Measurements from ENCODE around the gene DIDO1. TPM values are rescaled to one million over a fixed set of nuclear protein-coding genes. Genes with fewer than 3 reads are reported as not detected.

The DIDO1 gene
- total and polyA plus RNA-seq, 2 of the 13 experiments (the other 11 are each of a cell fraction or from before 2014, with no cell fraction given) = 75.0 to 75.1 TPM

DNA sequence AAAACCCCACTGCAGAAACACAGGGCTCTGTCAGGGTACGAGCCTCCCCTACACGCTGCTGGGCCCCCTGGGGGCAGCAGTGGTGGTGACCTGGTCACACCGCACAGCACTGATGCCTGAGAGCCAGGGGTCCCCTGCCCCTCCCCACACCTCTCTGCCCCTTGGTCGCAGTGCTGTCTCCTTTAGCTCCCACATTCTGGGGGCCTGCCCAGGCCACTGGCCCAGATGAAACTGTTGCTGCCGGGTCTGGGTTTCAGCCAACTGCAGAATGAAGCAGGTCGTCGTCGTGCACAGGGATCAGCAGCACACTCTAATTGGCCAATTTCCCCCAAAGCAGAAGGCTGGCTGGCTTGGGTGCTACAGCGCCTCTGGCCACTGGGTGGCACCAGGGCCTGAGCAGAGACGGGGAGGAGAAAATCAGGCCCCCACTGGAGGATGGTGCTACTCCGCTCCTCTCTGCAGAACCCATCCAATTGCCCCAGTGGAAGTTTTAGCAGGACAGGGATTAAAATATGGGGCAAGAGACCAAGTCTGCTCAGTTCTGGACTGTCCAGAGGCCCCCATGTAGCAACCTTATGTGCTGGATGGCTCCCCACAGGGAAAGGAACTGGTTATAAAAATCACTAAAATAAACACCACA, 26.1 kb downstream of the DIDO1 start (continued):
- TF ChIP-seq, protein P1, sequence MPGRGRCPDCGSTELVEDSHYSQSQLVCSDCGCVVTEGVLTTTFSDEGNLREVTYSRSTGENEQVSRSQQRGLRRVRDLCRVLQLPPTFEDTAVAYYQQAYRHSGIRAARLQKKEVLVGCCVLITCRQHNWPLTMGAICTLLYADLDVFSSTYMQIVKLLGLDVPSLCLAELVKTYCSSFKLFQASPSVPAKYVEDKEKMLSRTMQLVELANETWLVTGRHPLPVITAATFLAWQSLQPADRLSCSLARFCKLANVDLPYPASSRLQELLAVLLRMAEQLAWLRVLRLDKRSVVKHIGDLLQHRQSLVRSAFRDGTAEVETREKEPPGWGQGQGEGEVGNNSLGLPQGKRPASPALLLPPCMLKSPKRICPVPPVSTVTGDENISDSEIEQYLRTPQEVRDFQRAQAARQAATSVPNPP (CRISPR knock-in tag; IDR thresholded peaks at IDR 0.05) = no peak
- TF ChIP-seq BCL6 (CRISPR knock-in tag; IDR thresholded peaks at IDR 0.05) (peak; percentile 15; the same call in 1 of the 2 replicates), ZNF383 (CRISPR knock-in tag; IDR thresholded peaks at IDR 0.05; ENCODE audit: borderline replicate concordance) (no peak), ZSCAN20 (CRISPR knock-in tag; IDR thresholded peaks at IDR 0.05; ENCODE audit: borderline replicate concordance) (peak; percentile 95), SPEN (CRISPR knock-in tag; IDR thresholded peaks at IDR 0.05; ENCODE audit: low read depth) (peak; percentile 55; the same call in 1 of the 2 replicates), ZNF570 (CRISPR knock-in tag; IDR thresholded peaks at IDR 0.05; ENCODE audit: borderline replicate concordance) (no peak), RFXANK (CRISPR knock-in tag; IDR thresholded peaks at IDR 0.05) (no peak), MAF1 (CRISPR knock-in tag; IDR thresholded peaks at IDR 0.05; ENCODE audit: borderline replicate concordance) (peak; percentile 41; the same call in 1 of the 2 replicates), ATAD3A (CRISPR knock-in tag; IDR thresholded peaks at IDR 0.05) (no peak), RBM22 (optimal IDR thresholded peaks at IDR 0.05; ENCODE audit: low read length) (peak; percentile 100), MYNN (CRISPR knock-in tag; IDR thresholded peaks at IDR 0.05; ENCODE audit: low read depth) (no peak), ZBTB1 (CRISPR knock-in tag; IDR thresholded peaks at IDR 0.05; ENCODE audit: borderline replicate concordance) (no peak), ZFP36L2 (CRISPR knock-in tag; IDR thresholded peaks at IDR 0.05) (peak; percentile 87; the same call in 1 of the 2 replicates), NFYB (CRISPR knock-in tag; IDR thresholded peaks at IDR 0.05) (peak; percentile 68), RNF2 (conservative IDR thresholded peaks at IDR 0.05; ENCODE audit: low read depth) (no peak), DMAP1 (CRISPR knock-in tag; IDR thresholded peaks at IDR 0.05) (peak; percentile 21; the same call in 1 of the 2 replicates), ZNF678 (CRISPR knock-in tag; IDR thresholded peaks at IDR 0.05) (0 out of 2 replicates have a peak, but pooled peaks have one; percentile 63), TBP (CRISPR knock-in tag; IDR thresholded peaks at IDR 0.05) (0 out of 2 replicates have a peak, but pooled peaks have one; percentile 39)
- TF ChIP-seq, protein P2, sequence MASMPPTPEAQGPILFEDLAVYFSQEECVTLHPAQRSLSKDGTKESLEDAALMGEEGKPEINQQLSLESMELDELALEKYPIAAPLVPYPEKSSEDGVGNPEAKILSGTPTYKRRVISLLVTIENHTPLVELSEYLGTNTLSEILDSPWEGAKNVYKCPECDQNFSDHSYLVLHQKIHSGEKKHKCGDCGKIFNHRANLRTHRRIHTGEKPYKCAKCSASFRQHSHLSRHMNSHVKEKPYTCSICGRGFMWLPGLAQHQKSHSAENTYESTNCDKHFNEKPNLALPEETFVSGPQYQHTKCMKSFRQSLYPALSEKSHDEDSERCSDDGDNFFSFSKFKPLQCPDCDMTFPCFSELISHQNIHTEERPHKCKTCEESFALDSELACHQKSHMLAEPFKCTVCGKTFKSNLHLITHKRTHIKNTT (CRISPR knock-in tag; IDR thresholded peaks at IDR 0.05) = 0 out of 2 replicates have a peak, but pooled peaks have one; percentile 55
- TF ChIP-seq, protein P3, sequence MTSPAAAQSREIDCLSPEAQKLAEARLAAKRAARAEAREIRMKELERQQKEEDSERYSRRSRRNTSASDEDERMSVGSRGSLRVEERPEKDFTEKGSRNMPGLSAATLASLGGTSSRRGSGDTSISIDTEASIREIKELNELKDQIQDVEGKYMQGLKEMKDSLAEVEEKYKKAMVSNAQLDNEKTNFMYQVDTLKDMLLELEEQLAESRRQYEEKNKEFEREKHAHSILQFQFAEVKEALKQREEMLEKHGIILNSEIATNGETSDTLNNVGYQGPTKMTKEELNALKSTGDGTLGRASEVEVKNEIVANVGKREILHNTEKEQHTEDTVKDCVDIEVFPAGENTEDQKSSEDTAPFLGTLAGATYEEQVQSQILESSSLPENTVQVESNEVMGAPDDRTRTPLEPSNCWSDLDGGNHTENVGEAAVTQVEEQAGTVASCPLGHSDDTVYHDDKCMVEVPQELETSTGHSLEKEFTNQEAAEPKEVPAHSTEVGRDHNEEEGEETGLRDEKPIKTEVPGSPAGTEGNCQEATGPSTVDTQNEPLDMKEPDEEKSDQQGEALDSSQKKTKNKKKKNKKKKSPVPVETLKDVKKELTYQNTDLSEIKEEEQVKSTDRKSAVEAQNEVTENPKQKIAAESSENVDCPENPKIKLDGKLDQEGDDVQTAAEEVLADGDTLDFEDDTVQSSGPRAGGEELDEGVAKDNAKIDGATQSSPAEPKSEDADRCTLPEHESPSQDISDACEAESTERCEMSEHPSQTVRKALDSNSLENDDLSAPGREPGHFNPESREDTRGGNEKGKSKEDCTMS (CRISPR knock-in tag; conservative IDR thresholded peaks at IDR 0.05) = no peak; the same call in 1 of the 2 replicates
- TF ChIP-seq, protein P4, sequence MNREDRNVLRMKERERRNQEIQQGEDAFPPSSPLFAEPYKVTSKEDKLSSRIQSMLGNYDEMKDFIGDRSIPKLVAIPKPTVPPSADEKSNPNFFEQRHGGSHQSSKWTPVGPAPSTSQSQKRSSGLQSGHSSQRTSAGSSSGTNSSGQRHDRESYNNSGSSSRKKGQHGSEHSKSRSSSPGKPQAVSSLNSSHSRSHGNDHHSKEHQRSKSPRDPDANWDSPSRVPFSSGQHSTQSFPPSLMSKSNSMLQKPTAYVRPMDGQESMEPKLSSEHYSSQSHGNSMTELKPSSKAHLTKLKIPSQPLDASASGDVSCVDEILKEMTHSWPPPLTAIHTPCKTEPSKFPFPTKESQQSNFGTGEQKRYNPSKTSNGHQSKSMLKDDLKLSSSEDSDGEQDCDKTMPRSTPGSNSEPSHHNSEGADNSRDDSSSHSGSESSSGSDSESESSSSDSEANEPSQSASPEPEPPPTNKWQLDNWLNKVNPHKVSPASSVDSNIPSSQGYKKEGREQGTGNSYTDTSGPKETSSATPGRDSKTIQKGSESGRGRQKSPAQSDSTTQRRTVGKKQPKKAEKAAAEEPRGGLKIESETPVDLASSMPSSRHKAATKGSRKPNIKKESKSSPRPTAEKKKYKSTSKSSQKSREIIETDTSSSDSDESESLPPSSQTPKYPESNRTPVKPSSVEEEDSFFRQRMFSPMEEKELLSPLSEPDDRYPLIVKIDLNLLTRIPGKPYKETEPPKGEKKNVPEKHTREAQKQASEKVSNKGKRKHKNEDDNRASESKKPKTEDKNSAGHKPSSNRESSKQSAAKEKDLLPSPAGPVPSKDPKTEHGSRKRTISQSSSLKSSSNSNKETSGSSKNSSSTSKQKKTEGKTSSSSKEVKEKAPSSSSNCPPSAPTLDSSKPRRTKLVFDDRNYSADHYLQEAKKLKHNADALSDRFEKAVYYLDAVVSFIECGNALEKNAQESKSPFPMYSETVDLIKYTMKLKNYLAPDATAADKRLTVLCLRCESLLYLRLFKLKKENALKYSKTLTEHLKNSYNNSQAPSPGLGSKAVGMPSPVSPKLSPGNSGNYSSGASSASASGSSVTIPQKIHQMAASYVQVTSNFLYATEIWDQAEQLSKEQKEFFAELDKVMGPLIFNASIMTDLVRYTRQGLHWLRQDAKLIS (CRISPR knock-in tag; IDR thresholded peaks at IDR 0.05) = no peak; the same call in 1 of the 2 replicates
- TF ChIP-seq, protein P5, sequence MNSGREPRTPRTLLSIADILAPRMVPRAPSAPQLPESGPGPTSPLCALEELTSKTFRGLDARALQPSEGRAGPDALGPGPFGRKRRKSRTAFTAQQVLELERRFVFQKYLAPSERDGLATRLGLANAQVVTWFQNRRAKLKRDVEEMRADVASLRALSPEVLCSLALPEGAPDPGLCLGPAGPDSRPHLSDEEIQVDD (CRISPR knock-in tag; IDR thresholded peaks at IDR 0.05; ENCODE audit: borderline replicate concordance) = no peak

Data from HepG2 (cell line).